ENCODE results near the gene FSIP1.

FSIP1 gene

GRCh38 chr15:39555885-39556284 lies 226.8 kb downstream of the FSIP1 start:
- DNase-seq (ENCODE audit: low spot score) (no peak), FAIRE-seq (no peak)

GRCh38 chr15:39554746-39555387 lies 227.8 kb downstream of the FSIP1 start:
- FAIRE-seq (no peak), DNase-seq (ENCODE audit: low spot score) (no peak)

- no peak for DNase-seq (ENCODE audit: low spot score)
- FAIRE-seq = no peak
Observed at GRCh38 chr15:39553947-39554693, 228.5 kb downstream of the FSIP1 start.

- FAIRE-seq (no peak), DNase-seq (ENCODE audit: low spot score) (no peak)
Observed at GRCh38 chr15:39552556-39552955, 230.1 kb downstream of the FSIP1 start.

- no peak for DNase-seq (ENCODE audit: low spot score)
- no peak for FAIRE-seq
Observed at GRCh38 chr15:39551476-39551875, 231.2 kb downstream of the FSIP1 start.

All from RCC 7860 (cell line).